ENCODE results near the gene LARP1.
"Not testable (repeated sequence)": the region's sequence is repeated elsewhere in the genome, so short reads cannot be mapped to it uniquely, and the experiment has no call there.

DNA sequence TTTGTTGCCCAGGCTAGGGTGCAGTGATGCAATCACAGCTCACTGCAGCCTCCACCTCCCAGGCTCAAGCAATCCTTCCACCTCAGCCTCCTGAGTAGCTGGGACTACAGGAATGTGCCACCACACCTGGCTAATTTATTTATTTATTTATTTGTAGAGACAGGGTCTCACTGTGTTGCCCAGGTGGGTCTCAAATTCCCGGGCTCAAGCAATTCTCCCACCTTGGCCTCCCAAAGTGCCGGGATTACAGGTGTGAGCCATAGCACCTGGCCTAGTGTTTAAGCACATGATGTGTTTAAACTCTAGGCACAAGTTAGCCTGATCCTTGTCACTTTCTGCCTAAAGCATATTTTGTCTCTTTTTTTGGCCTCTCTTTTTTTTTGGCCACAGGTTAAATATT lies 4.5 kb upstream of the LARP1 start:
- TF ChIP-seq CHD2, CCAR2 (IDR thresholded peaks at IDR 0.05; ENCODE audit: low read depth, low read length): not testable (repeated sequence)
